HG02840 (cell line): ENCODE data around the gene C12orf43.

Experiments used
- ATAC-seq: cut with Tn5 transposase; IDR thresholded peaks from one replicate; pipeline ENCODE4 v1.9.1; 2021; ENCODE audit warnings: mild to moderate bottlenecking, moderate library complexity, moderate number of reproducible peaks; ENCODE audit not compliant: unreplicated experiment, low FRiP score

Gene C12orf43

DNA sequence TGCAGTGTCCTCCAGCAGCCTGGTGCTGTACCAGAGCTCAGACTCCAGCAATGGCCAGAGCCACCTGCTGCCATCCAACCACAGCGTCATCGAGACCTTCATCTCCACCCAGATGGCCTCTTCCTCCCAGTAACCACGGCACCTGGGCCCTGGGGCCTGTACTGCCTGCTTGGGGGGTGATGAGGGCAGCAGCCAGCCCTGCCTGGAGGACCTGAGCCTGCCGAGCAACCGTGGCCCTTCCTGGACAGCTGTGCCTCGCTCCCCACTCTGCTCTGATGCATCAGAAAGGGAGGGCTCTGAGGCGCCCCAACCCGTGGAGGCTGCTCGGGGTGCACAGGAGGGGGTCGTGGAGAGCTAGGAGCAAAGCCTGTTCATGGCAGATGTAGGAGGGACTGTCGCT lies 15.2 kb downstream of the C12orf43 start:
- no peak for ATAC-seq

DNA sequence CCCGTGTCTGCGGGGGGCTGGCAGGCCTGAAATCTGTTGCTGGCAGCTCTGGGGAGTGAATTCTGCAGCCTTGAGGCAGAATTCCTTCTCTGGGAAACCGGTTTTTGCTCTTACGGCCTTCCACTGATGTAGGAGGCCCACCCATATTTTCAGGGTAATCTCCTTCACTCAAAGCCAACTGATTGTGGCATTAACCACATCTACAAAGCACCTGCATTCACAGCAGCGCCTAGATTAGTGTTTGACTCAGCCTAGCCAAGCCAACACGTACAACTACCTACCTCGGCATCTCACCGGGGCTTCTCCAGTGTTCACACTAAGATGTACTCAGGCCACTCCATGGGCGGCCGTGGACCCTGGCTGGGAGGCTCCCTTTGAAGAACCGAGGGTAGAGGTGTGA lies 15.8 kb downstream of the C12orf43 start:
- no peak for ATAC-seq

DNA sequence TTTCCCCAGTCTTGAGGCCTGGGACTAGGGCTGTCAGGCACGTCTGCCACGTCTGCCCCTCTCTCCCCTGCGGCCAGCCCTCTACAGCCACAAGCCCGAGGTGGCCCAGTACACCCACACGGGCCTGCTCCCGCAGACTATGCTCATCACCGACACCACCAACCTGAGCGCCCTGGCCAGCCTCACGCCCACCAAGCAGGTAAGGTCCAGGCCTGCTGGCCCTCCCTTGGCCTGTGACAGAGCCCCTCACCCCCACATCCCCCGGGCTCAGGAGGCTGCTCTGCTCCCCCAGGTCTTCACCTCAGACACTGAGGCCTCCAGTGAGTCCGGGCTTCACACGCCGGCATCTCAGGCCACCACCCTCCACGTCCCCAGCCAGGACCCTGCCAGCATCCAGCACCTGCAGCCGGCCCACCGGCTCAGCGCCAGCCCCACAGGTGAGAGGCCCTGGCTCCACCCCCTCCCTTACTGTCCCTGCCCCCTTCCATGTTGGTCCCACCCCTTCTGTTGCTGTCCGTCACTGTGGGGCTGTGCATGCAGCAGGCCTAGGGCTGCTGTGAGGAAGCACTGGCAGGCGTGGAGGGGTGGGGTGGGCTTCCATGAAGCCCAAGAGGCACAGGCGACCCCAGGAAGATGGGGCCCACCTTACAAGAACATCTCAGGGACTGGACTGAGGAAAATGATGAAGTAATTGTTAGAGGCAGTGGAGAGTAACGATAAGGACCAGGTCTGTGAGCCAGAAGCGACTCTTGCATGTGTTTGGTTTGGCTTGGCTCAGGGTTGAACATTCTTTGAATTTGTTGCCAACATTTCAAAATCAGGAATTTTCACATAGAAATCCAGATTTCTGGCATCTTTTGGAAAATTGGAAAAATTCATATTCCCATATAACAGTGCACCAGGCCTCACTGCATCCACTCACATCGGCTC lies 16.8 kb downstream of the C12orf43 start:
- ATAC-seq: no peak

GRCh38 chr12:120998435-120998834 lies 17.9 kb downstream of the C12orf43 start:
- ATAC-seq: no peak

- ATAC-seq: no peak
These were observed 18.8 kb downstream of the C12orf43 start for GRCh38 chr12:120997448-120997847.

GRCh38 chr12:120996133-120996746 lies 20.0 kb downstream of the C12orf43 start:
- ATAC-seq: no peak

DNA sequence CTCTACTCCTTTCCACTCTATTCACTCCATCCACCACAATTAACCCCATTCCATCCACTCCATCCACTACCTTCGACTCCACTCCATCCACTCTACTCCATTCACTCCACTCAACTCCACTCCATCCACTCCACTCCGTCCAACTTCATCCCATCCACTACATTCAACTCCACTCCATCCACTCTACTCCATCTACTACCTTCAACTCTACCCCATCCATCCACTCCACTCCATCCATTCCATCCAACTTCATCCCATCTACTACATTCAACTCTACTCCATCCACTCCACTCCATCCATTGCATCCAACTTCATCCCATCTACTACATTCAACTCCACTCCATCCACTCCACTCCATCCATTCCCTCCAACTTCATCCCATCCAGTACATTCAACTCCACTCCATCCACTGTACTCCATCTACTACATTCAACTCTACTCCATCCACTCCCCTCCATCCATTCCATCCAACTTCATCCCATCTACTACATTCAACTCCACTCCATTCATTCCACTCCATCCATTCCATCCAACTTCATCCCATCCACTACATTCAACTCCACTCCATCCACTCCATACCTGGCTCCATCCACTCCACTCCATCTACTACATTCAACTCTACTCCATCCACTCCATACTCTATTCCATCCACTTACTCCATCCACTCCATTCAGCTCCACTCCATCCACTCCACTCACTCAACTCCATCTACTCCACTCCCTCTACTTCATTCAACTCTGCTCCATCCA lies 21.5 kb downstream of the C12orf43 start:
- ATAC-seq: no peak

DNA sequence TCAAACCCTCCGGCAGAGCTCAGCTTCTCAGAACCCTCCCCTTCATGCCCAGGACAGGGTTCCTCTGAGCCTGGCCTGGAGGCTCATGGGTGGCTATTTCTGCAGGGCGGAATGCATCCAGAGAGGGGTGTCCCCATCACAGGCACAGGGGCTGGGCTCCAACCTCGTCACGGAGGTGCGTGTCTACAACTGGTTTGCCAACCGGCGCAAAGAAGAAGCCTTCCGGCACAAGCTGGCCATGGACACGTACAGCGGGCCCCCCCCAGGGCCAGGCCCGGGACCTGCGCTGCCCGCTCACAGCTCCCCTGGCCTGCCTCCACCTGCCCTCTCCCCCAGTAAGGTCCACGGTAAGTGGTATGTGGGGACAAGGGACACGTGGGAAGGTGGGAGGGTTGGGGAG lies 22.2 kb downstream of the C12orf43 start:
- no peak for ATAC-seq

DNA sequence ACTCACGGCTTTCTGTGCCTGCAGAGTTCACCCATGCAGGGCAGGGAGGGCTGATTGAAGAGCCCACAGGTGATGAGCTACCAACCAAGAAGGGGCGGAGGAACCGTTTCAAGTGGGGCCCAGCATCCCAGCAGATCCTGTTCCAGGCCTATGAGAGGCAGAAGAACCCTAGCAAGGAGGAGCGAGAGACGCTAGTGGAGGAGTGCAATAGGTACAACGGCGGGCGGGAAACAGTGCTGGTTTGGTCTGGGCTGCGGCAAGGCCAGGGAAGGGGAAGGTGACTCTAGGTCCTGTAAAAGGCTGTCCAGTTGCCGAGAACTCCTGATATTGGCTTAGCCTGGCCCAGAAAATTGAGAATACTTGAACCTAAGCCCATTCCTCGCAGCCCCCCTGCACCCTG lies 22.8 kb downstream of the C12orf43 start:
- ATAC-seq: no peak

GRCh38 chr12:120992989-120993388 lies 23.3 kb downstream of the C12orf43 start:
- ATAC-seq: no peak

DNA sequence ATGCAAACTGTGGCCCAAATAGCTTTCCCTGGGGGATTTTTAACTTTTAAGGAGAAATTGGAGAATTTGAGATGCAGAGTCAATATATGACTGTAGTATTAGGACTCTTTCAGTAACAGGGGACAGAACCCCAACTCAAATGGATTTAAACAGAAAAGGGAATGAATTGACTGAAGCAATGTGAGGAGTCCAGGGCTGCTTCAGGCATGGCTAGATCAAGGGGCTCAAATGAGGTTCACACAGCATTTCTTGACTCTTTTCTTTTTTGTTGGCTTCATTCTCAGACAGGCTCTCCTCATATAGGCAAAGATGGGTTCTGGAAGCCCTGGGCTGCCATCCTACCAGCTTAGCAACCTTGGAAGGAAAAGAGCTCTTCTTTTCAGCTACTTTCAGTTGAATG lies 24.3 kb downstream of the C12orf43 start:
- ATAC-seq: no peak

- no peak for ATAC-seq
These were observed 25.7 kb downstream of the C12orf43 start for GRCh38 chr12:120990487-120991055.

DNA sequence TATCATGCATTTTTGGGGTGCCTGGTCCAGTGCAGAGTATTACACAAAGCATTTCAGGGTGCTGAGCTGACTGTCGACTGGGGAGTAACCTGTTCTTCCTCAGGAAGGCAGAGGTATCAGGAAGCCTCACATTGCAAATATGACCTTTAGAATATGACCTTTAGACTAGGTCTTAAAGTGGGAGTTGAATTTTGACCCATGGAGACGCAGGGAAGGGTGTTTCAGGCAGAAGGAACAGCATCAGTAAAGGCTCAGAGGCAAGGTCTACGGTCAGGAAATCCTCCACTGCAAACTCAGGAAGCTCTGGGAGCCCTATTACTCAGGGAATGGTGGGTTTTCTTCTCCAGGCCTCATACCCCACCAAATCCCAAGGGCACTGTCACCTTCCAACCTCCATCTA lies 26.6 kb downstream of the C12orf43 start:
- ATAC-seq: no peak

GRCh38 chr12:120988658-120989057 lies 27.6 kb downstream of the C12orf43 start:
- no peak for ATAC-seq

GRCh38 chr12:120988234-120988633 lies 28.1 kb downstream of the C12orf43 start:
- no peak for ATAC-seq

DNA sequence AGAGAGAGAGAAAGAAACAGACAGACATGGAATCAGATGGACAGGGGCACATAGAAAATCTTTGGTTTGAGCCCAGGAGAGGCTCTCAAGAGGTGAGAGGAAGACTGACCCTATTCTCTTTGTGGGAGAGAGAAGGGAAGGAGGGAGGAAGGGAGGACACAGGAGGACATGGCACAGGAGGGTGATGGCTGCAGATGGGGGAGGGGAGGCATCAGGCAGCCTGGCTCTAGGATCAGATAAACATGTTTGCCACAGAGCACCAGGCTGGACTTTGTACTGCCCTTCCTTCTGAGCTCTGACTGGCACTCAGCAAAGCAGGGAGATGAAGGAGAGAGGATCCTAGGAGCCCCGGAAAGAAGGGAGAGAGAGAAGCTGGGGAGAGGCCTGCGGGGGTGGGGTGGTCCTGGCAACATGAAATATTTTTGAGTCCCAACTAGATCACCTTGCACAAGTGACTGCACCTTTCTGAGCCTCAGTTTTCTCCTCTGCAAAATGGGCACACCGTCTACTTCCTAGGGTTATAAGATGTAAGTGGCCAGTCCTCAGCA lies 31.9 kb downstream of the C12orf43 start:
- no peak for ATAC-seq

- no peak for ATAC-seq
These were observed 32.5 kb downstream of the C12orf43 start for GRCh38 chr12:120983759-120984158.

DNA sequence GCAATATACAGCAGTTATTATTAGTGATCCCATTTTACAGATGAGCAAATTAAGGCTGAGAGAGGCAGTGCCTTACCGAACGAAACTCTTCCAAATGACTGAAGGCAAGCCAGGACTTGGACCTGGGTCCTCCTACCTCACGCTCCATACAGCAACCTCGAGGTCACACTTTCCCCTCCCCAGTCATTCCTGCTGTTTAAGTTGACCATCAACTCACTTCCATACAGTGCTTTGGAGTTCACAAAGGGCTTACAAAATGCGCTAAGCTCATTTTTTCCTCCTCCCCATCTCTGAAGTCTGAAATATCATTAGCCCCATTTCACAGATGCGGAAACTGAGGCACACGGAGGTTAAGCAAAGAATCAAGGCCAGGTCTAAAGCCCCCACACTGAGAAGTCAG lies 33.6 kb downstream of the C12orf43 start:
- ATAC-seq: no peak

DNA sequence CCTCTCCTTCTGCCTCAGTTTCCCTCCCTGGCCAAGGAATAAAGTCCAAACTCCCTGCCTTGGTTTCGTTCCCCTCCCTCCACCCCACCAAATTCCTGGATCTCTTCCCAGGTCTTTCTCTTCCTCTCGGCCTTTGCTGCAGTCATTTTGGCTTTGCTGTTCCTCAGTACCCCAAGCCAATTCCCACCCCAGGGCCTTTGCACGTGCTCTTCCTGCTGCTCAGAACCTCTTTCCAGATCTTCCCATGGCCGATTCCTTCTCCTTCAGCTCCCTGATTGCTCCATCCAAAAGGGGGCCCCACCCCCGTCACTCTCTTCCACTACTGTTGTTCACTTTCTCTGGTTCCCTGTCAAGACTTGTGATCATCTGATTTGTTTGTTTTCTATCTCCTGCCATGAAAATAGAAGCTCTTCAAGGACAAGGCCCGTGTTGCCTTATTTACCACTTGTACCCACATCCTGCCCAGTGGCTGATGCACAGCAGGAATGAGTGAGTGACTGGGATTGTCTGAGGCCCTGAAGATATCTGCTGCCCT lies 34.8 kb downstream of the C12orf43 start:
- no peak for ATAC-seq

DNA sequence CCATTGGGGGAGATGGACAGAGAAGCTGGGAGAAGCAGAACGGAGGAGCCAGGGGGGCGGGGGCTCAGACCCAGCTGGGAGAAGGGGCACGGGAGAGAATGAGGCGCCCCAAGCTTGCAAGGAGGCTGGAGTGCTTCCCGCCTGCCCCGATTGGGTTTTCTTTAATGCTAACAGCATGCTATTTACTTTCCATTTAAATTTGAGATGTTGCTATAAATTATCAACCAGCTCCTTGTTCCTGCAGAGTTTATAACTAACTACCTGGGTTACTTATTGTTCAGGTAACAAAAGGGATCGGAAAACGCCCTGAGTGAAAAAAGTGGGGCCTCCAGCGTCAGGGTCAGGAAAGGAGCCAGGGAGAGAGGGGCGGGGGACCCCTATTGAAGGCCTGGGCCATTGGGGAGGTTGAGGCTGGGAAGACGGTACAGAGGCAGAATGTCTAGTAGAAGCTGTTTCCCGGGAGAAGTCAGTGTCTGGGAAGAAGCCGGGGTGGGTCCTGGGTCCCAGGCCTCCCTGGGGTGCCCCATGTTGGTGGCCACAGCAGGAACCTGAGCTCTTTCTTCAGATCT lies 35.4 kb downstream of the C12orf43 start:
- ATAC-seq: no peak
